HTERT RPE-1 (cell line): ENCODE data around the gene ETFB.

Experiments
- in situ Hi-C: fragments of 300-500 bp; cut with MboI; formaldehyde crosslinking; loops from 4 replicates; pipeline ENCODE4 v1.14.3; 2020; ENCODE audit warnings: low sequenced_read_pairs

Gene ETFB

DNA sequence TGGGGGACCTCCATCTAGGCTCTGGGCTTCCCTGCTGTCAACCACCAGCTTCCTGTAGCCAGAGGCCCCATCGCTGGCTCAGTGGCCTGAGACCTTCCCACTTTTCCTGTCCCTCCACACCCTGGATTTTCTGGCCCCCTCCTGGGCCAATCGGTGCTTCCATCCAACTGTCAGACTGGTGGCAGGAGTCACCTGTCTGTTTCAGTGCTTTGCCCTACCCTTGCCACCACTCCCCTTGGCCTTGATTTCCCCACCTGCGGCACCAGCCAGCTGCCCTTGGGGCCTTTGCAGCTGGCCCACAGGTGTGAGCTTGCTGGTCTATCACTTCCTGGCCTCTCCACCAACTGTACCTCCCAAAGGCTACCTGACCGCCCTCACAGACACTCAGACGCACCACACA lies 36.8 kb downstream of the ETFB start:
- in situ Hi-C loops = no loop called here

DNA sequence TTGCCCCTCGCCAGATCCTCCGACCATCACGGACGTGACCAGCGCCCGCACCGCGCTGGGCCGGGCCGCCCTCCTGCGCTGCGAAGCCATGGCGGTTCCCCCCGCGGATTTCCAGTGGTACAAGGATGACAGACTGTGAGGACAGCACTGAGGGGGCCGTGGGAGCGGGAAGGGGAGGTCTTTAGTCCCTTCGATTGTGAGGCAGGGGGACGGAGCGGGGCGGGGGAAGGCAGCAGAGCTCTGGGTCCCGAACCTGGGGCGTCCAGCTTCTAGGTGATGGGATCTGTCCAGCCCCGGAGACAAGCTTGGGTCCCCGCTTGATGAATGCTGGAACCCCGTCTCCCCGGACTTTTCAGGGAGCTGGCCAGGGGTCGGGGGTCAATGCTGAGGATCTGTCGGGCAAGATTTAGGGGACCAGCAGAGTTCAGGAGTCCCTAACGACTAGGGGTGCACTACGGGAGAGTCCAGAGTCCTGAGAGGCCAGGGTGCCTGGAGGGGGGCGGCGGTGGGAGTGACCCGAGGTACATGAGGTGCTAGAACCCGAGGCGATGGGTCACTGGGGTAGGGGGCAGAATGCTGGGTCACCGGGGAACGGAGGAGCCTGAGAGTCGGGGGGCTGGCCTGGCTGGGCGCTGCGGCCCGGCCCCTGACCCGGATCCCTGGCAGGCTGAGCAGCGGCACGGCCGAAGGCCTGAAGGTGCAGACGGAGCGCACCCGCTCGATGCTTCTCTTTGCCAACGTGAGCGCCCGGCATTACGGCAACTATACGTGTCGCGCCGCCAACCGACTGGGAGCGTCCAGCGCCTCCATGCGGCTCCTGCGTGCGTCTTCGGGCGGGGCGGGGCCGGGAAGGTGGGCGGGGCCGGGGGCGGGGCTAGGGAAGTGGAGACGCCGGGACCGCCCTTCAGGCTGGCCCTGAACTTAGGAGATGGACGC lies 38.9 kb downstream of the ETFB start:
- in situ Hi-C loops = no loop called here

DNA sequence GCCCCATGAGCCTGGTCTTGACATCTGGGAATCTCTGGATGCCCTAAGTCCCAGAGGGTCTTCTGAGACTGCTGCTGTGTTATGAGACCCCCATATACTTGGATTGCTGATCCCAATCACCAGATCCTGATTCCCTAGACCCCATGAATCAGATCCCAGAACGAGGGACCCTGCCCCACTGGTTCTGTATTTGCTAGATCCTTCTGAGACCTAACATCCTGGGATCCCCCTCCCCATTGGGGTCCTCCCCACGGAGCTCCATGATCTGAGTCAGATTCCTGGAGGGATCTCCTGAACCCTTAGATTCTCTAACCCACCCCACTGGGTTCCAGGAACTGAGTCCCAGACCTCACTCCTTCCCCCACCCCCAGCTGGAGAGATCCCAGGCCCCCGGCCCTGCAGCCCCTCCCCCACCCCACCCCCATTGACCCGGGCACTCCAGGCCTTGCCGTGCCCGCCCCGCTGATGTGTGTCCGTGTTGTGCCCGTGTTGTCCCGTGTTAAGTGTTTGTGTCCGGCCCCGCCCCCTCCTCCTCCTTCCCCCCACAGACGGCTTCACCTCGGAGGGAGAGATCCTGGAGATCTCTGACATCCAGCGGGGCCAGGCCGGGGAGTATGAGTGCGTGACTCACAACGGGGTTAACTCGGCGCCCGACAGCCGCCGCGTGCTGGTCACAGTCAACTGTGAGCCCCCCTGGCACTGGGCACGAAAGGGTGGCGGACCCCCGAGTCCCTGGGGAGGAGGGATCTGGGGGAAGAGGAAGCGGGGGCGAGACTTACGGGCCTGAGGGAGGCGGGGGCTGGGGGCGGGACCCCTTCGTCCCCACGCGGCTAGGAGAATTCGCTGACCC lies 39.7 kb downstream of the ETFB start:
- in situ Hi-C loops = no loop called here

DNA sequence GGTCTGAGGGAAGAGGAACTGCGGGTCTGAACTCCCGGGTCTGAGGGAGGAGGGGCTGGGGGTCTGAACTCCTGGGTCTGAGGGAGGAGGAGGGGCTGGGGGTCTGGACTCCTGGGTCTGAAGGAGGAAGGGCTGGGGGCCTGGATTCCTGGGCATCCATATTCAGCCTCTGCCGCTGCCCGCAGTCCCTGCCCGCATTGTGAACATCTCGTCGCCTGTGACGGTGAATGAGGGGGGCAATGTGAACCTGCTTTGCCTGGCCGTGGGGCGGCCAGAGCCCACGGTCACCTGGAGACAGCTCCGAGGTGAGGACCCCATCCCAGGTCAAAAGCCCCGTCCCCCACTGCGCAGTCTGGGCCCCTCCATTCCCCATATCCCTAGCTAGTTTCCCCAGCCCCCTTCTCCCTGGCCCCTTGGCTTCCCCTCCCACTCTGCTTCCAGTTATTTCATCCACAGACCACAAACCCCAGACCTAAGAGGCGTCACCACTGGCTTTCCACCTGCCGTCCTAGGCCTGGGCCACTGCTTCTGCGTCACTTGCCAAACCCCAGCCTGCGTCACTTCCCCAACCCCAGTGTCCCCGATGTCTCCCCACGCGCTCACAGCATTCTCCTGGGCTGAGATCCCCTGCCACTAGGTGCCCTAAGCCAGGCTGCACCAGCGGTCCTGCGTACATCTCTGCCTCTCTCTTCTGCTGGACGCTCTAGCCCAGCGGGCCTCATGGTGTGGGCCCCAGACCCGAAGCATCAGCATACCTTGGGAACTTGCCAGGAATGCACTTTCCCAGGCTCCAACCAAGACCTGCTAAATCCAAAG lies 40.8 kb downstream of the ETFB start:
- in situ Hi-C loops = no loop called here

DNA sequence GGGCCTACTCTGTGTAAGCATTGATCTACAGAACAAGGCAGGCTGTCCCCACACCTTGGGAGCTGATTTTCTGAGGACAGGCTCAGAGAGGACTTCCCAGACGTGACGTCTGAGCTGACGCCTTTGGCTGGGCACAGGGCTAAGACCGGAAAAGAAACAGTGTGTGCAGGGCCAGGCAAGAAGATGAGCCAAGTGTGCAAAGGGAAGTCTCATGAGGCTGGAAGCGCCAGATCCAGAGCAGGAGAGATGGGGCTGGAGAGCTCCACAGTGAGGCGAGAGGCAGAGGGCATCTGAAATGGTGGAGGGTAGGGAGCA lies 42.1 kb downstream of the ETFB start:
- in situ Hi-C loops = no loop called here

DNA sequence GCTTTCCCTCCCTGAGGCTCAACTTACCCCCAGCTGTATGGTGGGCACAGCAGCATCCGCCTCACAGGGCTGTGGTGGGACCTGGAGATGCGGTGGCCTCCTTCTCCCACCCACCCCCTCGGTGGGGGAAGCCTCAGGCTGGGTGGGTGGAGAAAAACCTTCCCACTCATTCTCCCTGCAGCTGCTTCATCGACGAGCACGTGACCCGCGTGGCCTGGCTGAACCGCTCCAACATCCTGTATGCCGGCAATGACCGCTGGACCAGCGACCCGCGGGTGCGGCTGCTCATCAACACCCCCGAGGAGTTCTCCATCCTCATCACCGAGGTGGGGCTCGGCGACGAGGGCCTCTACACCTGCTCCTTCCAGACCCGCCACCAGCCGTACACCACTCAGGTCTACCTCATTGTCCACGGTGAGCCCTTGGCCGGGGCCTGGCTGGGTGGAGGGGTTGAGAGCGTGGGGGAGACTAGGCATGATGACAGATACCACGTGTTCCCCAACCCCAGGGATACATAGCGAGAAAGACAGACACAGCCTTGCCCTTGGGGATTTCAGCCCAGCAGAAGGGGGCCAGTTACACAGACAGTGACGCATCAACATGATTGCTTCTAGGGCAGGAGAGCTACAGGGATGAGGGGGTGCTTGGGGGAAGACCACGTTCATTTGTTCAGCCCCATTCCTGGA lies 42.6 kb downstream of the ETFB start:
- in situ Hi-C loops = no loop called here

DNA sequence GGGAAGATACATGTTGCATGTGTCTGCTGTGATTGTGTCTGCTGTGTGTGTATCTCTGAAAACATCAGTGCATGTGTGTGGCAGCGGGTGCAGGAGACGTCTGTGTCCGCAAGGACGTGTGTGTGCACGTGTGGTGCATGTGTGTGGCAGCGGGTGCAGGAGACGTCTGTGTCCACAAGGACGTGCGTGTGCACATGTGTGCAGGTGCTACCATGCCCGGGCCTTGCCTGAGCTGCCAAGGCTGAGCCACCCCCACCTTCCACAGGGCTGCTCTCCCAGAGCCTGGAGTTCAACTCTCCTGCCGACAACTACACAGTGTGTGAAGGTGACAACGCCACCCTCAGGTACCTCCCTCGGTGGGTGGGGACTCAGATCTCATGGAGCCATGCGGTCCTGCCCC lies 44.4 kb downstream of the ETFB start:
- in situ Hi-C loops = no loop called here

DNA sequence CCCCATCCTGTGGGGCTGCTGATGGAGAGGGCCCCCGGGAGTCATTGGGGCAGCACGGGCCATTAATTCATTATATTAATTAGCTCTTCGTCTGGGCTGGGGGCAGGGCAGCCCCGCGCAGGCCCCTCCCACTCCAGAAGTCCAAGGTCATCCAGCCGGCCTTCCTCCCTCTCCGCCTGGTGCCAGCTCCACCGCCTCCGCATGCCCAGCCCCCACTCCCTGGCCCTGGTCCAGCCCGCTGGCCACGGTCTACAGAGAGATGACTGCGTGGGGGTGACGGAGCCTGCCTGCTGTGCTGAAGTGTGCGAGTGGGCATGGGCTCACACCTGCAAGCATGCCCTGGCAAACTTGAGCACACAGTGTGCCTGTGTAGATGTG lies 45.9 kb downstream of the ETFB start:
- in situ Hi-C loops = no loop called here

DNA sequence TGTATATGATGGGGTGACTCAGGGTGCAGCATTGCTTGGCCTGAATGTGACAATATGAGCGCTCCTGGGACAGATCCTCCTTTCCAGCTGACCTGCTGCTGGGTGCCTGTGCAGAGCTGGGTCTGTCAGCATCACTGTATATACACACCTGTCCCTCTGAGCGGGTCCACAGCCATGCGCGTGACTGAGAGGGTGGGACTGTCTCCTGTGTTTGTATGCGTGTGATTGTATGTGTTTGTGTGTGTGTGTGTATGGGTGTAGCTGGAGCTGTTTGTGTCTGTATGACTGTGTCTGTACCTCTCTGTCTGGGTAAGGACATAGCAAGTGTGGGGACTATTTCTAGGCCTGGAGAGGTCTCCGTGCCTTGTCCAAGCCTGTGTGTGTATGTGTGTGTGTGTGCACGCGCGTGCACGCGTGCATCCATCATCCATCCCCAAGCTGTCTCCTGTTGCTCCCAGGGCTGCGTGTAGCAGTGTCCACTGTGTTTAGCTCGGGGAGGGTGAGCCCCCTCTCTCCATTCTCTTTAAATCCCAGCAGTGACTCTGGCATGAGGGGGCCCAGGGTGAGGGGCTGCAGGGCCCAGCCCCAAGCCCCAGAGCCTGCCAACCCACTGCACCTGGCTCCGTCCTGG lies 46.4 kb downstream of the ETFB start:
- in situ Hi-C loops = no loop called here

DNA sequence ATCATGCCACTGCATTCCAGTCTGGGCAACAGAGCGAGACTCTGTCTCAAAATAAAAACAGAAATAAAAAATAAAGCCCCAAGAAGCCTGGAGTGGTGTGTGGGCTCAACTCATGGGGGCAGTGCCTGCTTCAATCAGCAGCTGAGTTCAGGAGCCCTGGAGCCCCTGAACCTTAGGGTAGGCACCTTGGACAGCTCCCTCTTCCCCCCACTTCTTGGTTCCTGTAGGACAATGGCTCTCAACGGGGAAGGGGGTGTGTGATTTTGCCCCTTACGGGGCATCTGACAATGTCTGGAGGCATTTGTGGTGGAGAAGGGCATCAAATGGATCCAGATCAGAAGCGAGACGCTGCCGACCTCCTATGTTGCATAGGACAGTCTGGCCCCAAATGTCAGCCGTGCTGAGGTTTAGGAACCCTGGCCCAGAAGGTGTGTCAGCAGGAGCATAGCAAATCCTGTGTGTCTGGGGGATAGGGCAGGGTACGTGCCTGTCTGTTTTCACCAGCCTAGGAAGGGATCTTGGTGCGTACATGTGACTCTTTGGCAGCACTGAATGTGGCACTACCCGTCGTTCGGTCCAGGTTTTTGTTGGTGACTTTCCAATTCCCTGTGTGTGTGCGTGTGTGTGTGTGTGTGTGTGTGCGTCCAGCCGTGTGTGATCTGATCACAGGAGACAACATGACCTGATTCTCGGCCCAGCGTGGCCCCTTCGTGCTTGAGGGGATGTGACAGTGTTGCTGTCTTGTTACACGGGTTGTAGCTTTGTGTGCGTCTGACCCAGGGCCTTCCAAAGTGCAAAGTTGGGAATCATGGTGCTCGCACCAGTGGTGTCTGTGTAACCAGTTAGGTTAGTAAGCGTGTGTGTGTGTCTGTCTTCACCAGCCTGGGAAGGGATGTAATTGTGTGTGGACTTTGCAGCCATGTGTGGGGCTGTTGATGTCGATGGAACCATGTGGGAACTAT lies 47.2 kb downstream of the ETFB start:
- in situ Hi-C loops = no loop called here

DNA sequence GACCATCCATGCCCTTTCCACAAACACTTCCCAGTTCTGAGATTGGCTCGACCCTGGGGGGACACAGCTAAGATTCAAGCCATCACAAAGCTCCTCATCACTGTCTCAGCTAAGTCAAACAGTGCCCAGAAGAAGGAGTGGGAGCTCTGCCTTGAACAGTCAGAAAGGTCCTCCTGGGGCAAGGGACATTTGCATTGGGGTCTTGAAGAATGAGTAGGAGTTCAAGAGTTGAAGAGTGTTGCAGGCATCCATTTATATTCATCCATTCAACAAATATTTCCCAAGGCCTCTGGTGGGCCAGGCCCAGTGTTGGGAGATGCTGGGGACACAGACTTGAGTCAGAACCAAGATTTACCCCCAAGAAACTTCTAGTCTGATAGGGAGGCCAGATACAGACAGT lies 48.2 kb downstream of the ETFB start:
- in situ Hi-C loops = no loop called here

DNA sequence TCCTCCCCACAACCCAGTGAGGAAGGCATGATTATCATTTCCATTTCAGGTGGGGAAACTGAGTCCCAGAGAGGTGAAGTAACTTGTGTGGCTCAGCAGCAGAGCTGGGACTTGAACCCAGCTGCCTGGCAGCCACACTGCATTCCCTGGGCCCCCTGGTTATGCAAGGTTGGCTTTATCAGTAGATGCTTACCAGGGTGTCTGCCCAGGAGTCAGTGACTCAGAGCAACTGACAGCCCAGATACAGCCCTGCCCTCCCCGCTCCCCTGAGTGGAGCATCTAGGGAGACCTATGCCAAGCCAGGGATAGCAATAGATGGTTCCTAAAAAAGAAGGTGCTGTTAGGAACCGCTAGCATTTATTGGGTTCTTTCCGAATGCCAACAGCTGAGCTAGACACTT lies 48.8 kb downstream of the ETFB start:
- in situ Hi-C loops = no loop called here

DNA sequence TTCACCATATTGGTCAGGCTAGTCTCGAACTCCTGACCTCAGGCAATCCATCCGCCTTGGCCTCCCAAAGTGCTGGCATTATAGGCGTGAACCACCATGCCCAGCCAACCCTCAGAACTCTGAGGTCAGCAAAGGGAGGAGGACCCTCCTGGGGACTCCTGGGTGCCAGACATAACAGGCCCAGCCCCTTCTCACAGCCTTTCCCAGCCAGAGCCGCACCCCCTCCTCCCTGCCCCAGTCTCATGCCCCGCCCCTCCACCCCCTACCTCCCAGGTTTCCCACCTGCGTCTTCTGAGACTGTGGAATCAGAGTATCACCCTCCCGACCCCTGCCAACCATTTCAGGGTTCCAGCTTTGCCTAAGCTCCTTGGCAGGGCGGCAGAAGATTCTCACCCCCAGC lies 49.5 kb downstream of the ETFB start:
- in situ Hi-C loops = no loop called here

DNA sequence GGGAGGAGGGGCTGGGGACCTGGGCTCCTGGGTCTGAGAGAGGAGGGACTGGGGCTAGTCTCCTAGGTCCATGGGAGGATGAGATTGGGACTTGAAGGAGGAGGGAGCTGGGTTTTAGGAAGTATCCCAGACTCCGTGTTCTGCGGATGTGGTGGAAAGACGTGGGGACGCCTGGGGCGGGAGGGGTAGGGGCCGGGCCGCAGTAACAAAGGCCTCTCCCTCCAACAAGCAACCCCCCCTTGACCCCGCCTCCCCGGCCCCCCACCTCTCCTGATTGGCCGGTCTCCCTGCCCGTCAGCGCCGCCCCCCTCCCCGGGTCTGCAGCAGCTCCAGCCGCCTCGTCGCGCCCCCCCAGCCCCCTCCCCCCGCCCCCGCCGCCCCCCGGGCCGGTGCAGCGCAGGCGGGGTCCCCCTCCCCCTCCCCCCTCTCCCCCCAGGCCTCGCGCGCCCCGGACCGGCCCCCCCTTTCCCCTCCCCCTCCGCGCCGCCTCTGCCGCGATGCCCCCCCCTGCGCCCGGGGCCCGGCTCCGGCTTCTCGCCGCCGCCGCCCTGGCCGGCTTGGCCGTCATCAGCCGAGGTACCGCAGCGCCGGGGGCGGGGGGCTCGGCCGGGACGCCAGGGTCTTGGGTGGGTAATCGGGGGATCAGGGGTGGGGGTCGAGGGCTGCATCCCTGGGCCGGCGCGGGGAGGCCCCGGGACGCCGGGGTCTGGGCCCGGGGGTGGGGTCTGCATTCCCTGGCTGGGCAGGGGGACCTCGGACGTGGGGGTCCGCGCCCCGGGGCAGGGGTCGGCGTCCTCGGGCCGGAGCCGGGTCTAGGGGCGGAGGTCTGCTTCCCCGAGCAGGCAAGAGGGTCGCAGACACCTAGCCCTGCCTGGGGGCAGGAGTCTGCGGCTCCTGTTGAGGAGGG lies 54.6 kb downstream of the ETFB start, which contains the start of gene IGLON5:
Gene IGLON5, plus strand, starts transcription at position 294 of the 907 bp plus-strand sequence. Its CDS starts 204 bp downstream, at position 498.
- in situ Hi-C loops = no loop called here

DNA sequence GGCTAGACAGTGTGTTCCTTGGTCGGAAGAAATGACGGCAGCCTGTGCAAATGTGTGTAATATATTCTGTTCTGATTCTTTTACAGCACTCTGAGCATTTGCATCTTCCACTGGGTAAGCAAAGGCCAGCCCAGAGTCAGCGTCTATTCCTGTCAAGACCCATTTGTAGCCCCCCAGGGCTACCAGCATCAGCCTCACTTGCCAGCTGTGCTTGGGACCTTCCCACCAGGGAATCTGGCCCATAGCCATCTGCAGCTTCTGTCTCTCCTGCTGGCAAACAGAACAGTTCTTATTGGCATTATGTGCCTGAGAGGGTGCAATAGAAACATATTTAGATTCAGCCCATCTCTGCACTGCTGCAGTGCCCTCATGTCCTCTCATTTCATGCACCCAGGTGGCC lies 60.7 kb downstream of the ETFB start:
- in situ Hi-C loops = no loop called here

DNA sequence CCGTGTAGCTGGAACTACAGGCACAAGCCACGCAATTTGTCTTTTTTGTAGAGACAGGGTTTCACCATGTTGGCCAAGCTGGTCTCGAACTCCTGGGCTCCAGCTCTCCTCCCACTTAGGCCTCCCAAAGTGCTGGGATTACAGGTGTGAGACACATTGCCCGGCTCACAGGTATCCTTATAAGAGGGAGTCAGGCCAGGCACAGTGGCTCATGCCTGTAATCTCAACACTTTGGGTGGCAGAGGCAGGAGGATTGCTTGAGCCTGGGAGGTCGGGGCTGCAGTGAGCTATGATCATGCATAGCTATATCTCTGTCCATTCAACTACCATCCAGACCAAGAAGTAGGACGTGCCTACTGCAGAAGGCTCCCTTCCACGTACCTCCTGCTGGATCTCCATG lies 64.9 kb downstream of the ETFB start:
- in situ Hi-C loops = no loop called here

DNA sequence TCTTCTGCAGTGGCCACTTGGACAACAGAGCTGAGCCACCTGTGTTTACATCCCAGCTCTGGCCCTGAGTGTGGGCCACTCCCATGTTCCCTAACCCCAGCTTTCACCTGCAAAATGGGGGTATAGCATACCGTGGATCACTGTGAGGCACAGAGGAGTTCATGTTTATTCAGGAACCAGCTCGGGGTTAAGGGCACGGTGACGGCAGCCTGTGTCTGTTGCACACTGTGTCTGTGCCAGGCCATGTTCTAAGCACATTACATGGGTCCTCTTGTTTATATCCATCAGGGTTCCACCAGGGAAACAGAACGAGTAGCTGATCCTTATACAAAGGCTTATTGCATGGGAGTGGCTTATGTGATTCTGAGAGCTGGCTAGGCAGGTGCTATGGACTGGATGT lies 68.8 kb downstream of the ETFB start:
- in situ Hi-C loops = no loop called here
